Measurements from ENCODE around the gene XRCC4.

- no peak for TF ChIP-seq POLR2A (IDR thresholded peaks at IDR 0.05)
- TF ChIP-seq, protein P1, sequence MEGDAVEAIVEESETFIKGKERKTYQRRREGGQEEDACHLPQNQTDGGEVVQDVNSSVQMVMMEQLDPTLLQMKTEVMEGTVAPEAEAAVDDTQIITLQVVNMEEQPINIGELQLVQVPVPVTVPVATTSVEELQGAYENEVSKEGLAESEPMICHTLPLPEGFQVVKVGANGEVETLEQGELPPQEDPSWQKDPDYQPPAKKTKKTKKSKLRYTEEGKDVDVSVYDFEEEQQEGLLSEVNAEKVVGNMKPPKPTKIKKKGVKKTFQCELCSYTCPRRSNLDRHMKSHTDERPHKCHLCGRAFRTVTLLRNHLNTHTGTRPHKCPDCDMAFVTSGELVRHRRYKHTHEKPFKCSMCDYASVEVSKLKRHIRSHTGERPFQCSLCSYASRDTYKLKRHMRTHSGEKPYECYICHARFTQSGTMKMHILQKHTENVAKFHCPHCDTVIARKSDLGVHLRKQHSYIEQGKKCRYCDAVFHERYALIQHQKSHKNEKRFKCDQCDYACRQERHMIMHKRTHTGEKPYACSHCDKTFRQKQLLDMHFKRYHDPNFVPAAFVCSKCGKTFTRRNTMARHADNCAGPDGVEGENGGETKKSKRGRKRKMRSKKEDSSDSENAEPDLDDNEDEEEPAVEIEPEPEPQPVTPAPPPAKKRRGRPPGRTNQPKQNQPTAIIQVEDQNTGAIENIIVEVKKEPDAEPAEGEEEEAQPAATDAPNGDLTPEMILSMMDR (IDR thresholded peaks at IDR 0.05): no peak
These were observed 260.2 kb downstream of the XRCC4 start for GRCh38 chr5:83337453-83338035.

Data from heart left ventricle (tissue), 13 donors.